ENCODE measurements around the gene STK10.

GRCh38 chr5:172118891-172119290 lies 69.1 kb downstream of the STK10 start:
- TF ChIP-seq CTCF (conservative IDR thresholded peaks at IDR 0.05) (no peak), ZFX (IDR thresholded peaks at IDR 0.05) (no peak)
